ENCODE results near the gene ARHGAP21.

GRCh38 chr10:24730811-24731210 is 7.1 kb upstream of the ARHGAP21 start:
- TF ChIP-seq EZH2 (IDR thresholded peaks at IDR 0.05; ENCODE audit: low read length) (no peak), CTCF (optimal IDR thresholded peaks at IDR 0.05 in 1 of 3, IDR thresholded peaks at IDR 0.05 in 1 of 3, conservative IDR thresholded peaks at IDR 0.05 in 1 of 3; ENCODE audit: extremely low read depth in 1 of 3, insufficient read depth in 2 of 3, low read length in 3 of 3) (no peak)
